T-helper 1 cell treated with Interleukin-12 subunit alpha and Interleukin-12 subunit beta and Interleukin-4 antibody, amounts not matched to agents 30 μg/mL and 1 μg/mL, for 36 hours (primary cell): Measurements from ENCODE around the gene HECW1.

ENCODE experiments used
- H3K27ac Mint-ChIP-seq: one replicate; pipeline ENCODE4 v1.8.0; 2021; ENCODE audit warnings: mild to moderate bottlenecking, mixed read lengths
- H3K27me3 Mint-ChIP-seq: one replicate; pipeline ENCODE4 v1.8.0; 2021; ENCODE audit warnings: low read depth, mixed read lengths
- H3K36me3 Mint-ChIP-seq: one replicate; pipeline ENCODE4 v1.8.0; 2021; ENCODE audit warnings: low read depth, mixed read lengths
- H3K4me1 Mint-ChIP-seq: one replicate; pipeline ENCODE4 v1.8.0; 2021; ENCODE audit warnings: low read depth, mixed read lengths
- H3K4me3 Mint-ChIP-seq: one replicate; pipeline ENCODE4 v1.8.0; 2021; ENCODE audit warnings: mild to moderate bottlenecking, moderate library complexity, mixed read lengths
- H3K9me3 Mint-ChIP-seq: one replicate; pipeline ENCODE4 v1.8.0; 2021; ENCODE audit warnings: mixed read lengths

Gene HECW1

DNA sequence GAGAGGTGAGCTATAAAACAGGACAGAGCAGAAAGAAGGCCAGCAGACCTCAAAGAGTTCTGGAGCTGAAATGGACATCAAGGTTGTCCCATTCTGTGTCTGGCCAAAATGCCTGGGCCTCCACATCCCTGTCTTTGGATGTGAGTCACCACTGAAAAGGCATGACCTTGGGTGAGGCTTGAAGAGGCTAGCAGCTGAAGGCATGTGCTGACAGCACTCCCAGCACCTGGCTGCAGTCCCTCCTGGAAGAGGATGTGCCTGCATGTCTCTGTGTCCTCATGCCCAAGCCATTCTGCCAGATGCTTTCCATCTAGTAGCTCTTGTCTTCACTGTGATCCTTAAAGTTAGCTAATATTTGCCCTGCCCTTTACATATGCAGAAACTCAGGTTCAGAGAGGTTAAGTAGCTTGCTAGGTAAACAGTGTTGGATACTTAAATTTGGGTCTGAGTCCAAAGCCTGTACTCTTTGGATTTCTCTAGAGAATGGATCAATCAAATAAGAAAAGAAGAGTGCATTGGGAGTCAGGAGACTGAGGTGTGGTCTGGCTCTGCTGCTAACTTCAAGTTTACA is 35.8 kb downstream of the HECW1 start:
- H3K27ac Mint-ChIP-seq = no peak overlapping the region
- no peak overlapping the region for H3K4me3 Mint-ChIP-seq
- H3K36me3 Mint-ChIP-seq = no peaks in the 10 kb centered on the region
- H3K27me3 Mint-ChIP-seq = peaks cover 7% of the 10 kb centered on the region
- H3K4me1 Mint-ChIP-seq = no peaks in the 10 kb centered on the region
- H3K9me3 Mint-ChIP-seq = no peaks in the 10 kb centered on the region

- H3K27me3 Mint-ChIP-seq = peaks cover 10% of the 10 kb centered on the region
- no peak overlapping the region for H3K27ac Mint-ChIP-seq
- no peak overlapping the region for H3K4me3 Mint-ChIP-seq
- H3K4me1 Mint-ChIP-seq = no peaks in the 10 kb centered on the region
- no peaks in the 10 kb centered on the region for H3K9me3 Mint-ChIP-seq
- no peaks in the 10 kb centered on the region for H3K36me3 Mint-ChIP-seq
These were observed 38.6 kb downstream of the HECW1 start for GRCh38 chr7:43151076-43151475.

DNA sequence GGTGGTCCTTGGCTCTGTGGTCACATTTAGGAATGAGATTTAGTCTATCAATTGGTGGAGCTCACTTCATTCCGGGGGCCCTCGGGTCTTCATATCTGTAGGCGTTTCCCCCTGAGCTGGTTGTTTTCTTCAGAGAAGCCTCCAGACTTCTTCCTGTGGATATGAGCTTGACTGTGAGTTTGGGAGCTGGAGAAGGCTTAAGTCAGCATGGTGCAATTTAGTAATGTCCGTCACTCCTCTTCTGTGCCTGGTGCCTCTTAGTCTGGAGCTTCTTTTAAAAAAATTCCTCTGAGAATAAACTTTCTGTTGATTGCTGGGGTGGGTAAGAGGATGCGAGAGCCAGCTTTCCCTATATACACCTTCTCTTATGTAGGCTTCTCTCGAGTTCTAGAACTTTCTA is 40.2 kb downstream of the HECW1 start:
- no peak overlapping the region for H3K4me3 Mint-ChIP-seq
- H3K9me3 Mint-ChIP-seq = no peaks in the 10 kb centered on the region
- H3K36me3 Mint-ChIP-seq = no peaks in the 10 kb centered on the region
- peaks cover 7% of the 10 kb centered on the region for H3K27me3 Mint-ChIP-seq
- H3K27ac Mint-ChIP-seq = no peak overlapping the region
- no peaks in the 10 kb centered on the region for H3K4me1 Mint-ChIP-seq

DNA sequence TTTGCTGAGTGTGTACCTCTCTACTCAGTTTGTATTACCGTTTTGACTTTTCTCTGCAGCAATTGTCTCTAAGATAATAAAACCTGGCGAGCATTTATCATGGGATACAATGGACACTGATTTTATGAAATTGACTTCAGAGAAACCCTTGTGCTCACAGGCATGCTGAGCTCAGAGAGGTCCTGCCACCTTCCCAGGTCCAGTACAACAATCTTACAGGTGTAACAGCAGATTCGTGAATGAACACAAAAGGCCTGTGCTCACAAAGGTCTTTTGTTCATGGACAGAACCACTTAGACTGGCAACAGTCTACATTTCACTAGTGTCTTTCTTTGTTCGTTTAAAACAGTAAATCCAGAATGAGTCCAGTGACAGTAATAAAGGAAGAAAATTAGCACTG is 43.2 kb downstream of the HECW1 start:
- Mint-ChIP-seq H3K36me3 (no peaks in the 10 kb centered on the region), H3K4me3 (no peak overlapping the region), H3K4me1 (no peaks in the 10 kb centered on the region), H3K27ac (no peak overlapping the region), H3K27me3 (peaks cover 7% of the 10 kb centered on the region), H3K9me3 (no peaks in the 10 kb centered on the region)

GRCh38 chr7:43163885-43164284 is 51.4 kb downstream of the HECW1 start:
- Mint-ChIP-seq H3K27ac (no peak overlapping the region), H3K9me3 (no peaks in the 10 kb centered on the region), H3K4me1 (no peaks in the 10 kb centered on the region), H3K4me3 (no peak overlapping the region), H3K27me3 (peaks cover 4% of the 10 kb centered on the region), H3K36me3 (no peaks in the 10 kb centered on the region)

GRCh38 chr7:43164757-43165156 is 52.3 kb downstream of the HECW1 start:
- H3K27ac Mint-ChIP-seq = no peak overlapping the region
- no peaks in the 10 kb centered on the region for H3K4me1 Mint-ChIP-seq
- no peaks in the 10 kb centered on the region for H3K36me3 Mint-ChIP-seq
- peaks cover 4% of the 10 kb centered on the region for H3K27me3 Mint-ChIP-seq
- H3K9me3 Mint-ChIP-seq = no peaks in the 10 kb centered on the region
- H3K4me3 Mint-ChIP-seq = no peak overlapping the region

- Mint-ChIP-seq H3K4me1 (no peaks in the 10 kb centered on the region), H3K4me3 (no peak overlapping the region), H3K9me3 (no peaks in the 10 kb centered on the region)
These were observed 54.2 kb downstream of the HECW1 start for GRCh38 chr7:43166686-43167085.

GRCh38 chr7:43169076-43169475 is 56.6 kb downstream of the HECW1 start:
- peaks cover 5% of the 10 kb centered on the region for H3K27me3 Mint-ChIP-seq
- H3K27ac Mint-ChIP-seq = no peak overlapping the region
- H3K9me3 Mint-ChIP-seq = no peaks in the 10 kb centered on the region
- no peaks in the 10 kb centered on the region for H3K4me1 Mint-ChIP-seq
- H3K4me3 Mint-ChIP-seq = no peak overlapping the region
- H3K36me3 Mint-ChIP-seq = no peaks in the 10 kb centered on the region

More at GRCh38 chr7:43166686-43167085, 54.2 kb downstream of the HECW1 start:
- peaks cover 5% of the 10 kb centered on the region for H3K27me3 Mint-ChIP-seq
- no peak overlapping the region for H3K27ac Mint-ChIP-seq
- no peaks in the 10 kb centered on the region for H3K36me3 Mint-ChIP-seq

- Mint-ChIP-seq H3K27me3 (peaks cover 7% of the 10 kb centered on the region), H3K27ac (no peak overlapping the region), H3K36me3 (no peaks in the 10 kb centered on the region), H3K4me1 (no peaks in the 10 kb centered on the region), H3K4me3 (no peak overlapping the region), H3K9me3 (no peaks in the 10 kb centered on the region)
These were observed 58.1 kb downstream of the HECW1 start for GRCh38 chr7:43170571-43170970.

- H3K27ac Mint-ChIP-seq = no peak overlapping the region
- no peaks in the 10 kb centered on the region for H3K36me3 Mint-ChIP-seq
- H3K27me3 Mint-ChIP-seq = peaks cover 6% of the 10 kb centered on the region
- H3K4me1 Mint-ChIP-seq = no peaks in the 10 kb centered on the region
- no peak overlapping the region for H3K4me3 Mint-ChIP-seq
- H3K9me3 Mint-ChIP-seq = no peaks in the 10 kb centered on the region
These were observed 63.2 kb downstream of the HECW1 start for GRCh38 chr7:43175570-43176200.

- Mint-ChIP-seq H3K27me3 (peaks cover 11% of the 10 kb centered on the region), H3K27ac (no peak overlapping the region), H3K9me3 (no peaks in the 10 kb centered on the region), H3K4me1 (no peaks in the 10 kb centered on the region), H3K36me3 (no peaks in the 10 kb centered on the region), H3K4me3 (no peak overlapping the region)
These were observed 66.9 kb downstream of the HECW1 start for GRCh38 chr7:43179393-43179792.

DNA sequence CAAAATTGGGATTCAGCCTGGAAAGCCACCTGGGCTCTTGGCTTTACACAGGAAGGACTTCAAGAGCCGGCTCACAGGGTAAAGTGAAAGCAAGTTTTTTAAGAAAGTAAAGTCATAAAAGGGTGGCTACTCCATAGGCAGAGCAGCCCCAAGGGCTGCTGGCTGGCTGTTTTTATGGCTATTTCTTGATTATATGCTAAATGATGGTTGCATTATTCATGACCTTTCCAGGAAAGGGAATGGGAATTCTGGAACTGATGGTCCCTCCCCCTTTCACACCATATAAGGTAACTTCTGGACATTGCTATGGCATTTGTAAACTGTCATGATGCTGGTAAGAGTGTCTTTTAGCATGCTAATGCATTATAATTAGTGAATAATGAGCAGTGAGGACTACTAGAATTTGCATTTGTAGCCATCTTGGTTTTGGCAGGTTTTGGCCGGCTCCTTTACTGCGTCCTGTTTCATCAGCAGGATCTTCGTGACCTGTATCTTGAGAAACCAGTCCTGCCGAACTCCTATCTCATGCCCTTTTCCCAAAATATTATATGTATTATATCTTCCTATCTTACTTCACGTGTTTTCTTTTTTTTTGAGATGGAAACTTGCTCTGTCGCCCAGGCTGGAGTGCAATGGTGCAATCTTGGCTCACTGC is 80.5 kb downstream of the HECW1 start:
- Mint-ChIP-seq H3K4me3 (no peak overlapping the region), H3K27me3 (peaks cover 3% of the 10 kb centered on the region), H3K4me1 (no peaks in the 10 kb centered on the region), H3K36me3 (no peaks in the 10 kb centered on the region), H3K9me3 (no peaks in the 10 kb centered on the region), H3K27ac (no peak overlapping the region)

GRCh38 chr7:43193893-43194292 is 81.4 kb downstream of the HECW1 start:
- no peaks in the 10 kb centered on the region for H3K36me3 Mint-ChIP-seq
- H3K27me3 Mint-ChIP-seq = peaks cover 3% of the 10 kb centered on the region
- H3K9me3 Mint-ChIP-seq = no peaks in the 10 kb centered on the region
- H3K27ac Mint-ChIP-seq = no peak overlapping the region
- no peaks in the 10 kb centered on the region for H3K4me1 Mint-ChIP-seq
- H3K4me3 Mint-ChIP-seq = no peak overlapping the region

GRCh38 chr7:43195256-43195655 is 82.8 kb downstream of the HECW1 start:
- no peak overlapping the region for H3K4me3 Mint-ChIP-seq
- peaks cover 3% of the 10 kb centered on the region for H3K27me3 Mint-ChIP-seq

DNA sequence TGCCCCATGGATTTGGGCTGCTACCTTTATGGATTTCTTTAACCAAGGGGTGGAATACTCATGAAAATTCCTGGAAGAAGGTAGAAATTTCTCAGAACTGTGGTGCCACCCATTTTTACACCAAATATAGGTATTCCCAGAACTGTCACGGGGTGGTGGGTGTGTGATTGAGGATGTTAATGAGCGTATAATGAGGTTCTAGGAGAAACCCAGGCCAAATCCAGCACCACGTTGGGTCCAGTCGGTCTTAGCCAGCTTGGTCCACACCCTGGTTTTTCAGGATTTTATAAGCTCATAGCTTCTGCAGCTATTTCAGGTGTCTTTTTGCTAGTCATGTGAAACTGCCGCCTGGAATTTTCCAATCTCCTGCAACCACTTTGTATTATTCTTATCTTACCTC is 83.3 kb downstream of the HECW1 start:
- no peak overlapping the region for H3K27ac Mint-ChIP-seq
- H3K4me3 Mint-ChIP-seq = no peak overlapping the region
- peaks cover 3% of the 10 kb centered on the region for H3K27me3 Mint-ChIP-seq
- no peaks in the 10 kb centered on the region for H3K36me3 Mint-ChIP-seq
- H3K4me1 Mint-ChIP-seq = no peaks in the 10 kb centered on the region
- H3K9me3 Mint-ChIP-seq = no peaks in the 10 kb centered on the region

More at GRCh38 chr7:43195256-43195655, 82.8 kb downstream of the HECW1 start:
- no peaks in the 10 kb centered on the region for H3K9me3 Mint-ChIP-seq
- H3K36me3 Mint-ChIP-seq = no peaks in the 10 kb centered on the region
- no peaks in the 10 kb centered on the region for H3K4me1 Mint-ChIP-seq
- no peak overlapping the region for H3K27ac Mint-ChIP-seq
